CD4-positive, alpha-beta T cell (primary cell): Measurements from ENCODE around the gene DDX50. TPM values are rescaled to one million over a fixed set of nuclear protein-coding genes. Genes with fewer than 3 reads are reported as not detected.
"Not testable (repeated sequence)": the region's sequence is repeated elsewhere in the genome, so short reads cannot be mapped to it uniquely, and the experiment has no call there.

Source experiments
- ATAC-seq: fragments of 200-7000 bp; cut with Tn5 transposase; one replicate; pipeline ENCODE4 v1.10.0; 2022; ENCODE audit warnings: mild to moderate bottlenecking; ENCODE audit not compliant: poor library complexity
- CTCF ChIA-PET: fragments of 350-600 bp; sonication (Branson Sonifier 250); formaldehyde crosslinking; loops from one replicate; lab custom pipeline; 2021; ENCODE audit warnings: antibody characterized with exemption, inconsistent platforms; lab: Charles Lee
- POLR2A ChIA-PET: fragments of 350-600 bp; sonication (Branson Sonifier 250); formaldehyde crosslinking; loops from one replicate; lab custom pipeline; 2021; ENCODE audit warnings: antibody characterized with exemption, inconsistent platforms; lab: Charles Lee
- DNase-seq, 14 experiments: peaks; one replicate each; pipeline ENCODE4 v3.0.0-alpha.2; 2013 to 2020; ENCODE audit warnings: mixed read lengths in 2 of 14
- H3K27ac ChIP-seq, 2 donors: one replicate each; pipeline versions ENCODE4 v1.5.1 to v1.7.0; 2013; ENCODE audit warnings: low read length in 2 of 2, low read depth in 1 of 2, mild to moderate bottlenecking in 1 of 2
- H3K27me3 ChIP-seq, 2 experiments: 1 replicate in 1 of 2; 2 replicates in 1 of 2; pipeline versions ENCODE4 v1.6.1 to v1.7.0; 2013; ENCODE audit warnings: low read length in 2 of 2, control low read depth in 1 of 2, mild to moderate bottlenecking in 1 of 2, moderate library complexity in 1 of 2; ENCODE audit not compliant: insufficient read depth in 2 of 2, control insufficient read depth in 1 of 2
- H3K36me3 ChIP-seq: one replicate; pipeline ENCODE4 v1.6.1; 2013; ENCODE audit warnings: low read length, control low read depth; ENCODE audit not compliant: insufficient read depth
- H3K4me1 ChIP-seq: one replicate; pipeline ENCODE4 v1.6.1; 2013; ENCODE audit warnings: low read length, control low read depth; ENCODE audit not compliant: insufficient read depth
- H3K4me3 ChIP-seq: one replicate; pipeline ENCODE4 v1.5.1; 2013; ENCODE audit warnings: mild to moderate bottlenecking, low read length, moderate library complexity
- H3K9me3 ChIP-seq, 2 experiments: 1 replicate in 1 of 2; 2 replicates in 1 of 2; pipeline versions ENCODE4 v1.6.1 to v1.7.0; 2013; ENCODE audit warnings: low read length in 2 of 2, mild to moderate bottlenecking in 2 of 2, control low read depth in 1 of 2, moderate library complexity in 1 of 2; ENCODE audit not compliant: control insufficient read depth in 1 of 2, insufficient read depth in 1 of 2
- H3K27ac Mint-ChIP-seq: one replicate; pipeline ENCODE4 v1.8.0; 2020; ENCODE audit warnings: mixed read lengths
- H3K27me3 Mint-ChIP-seq: one replicate; pipeline ENCODE4 v1.8.0; 2021; ENCODE audit warnings: mixed read lengths
- H3K36me3 Mint-ChIP-seq: one replicate; pipeline ENCODE4 v1.8.0; 2021; ENCODE audit warnings: low read depth, mixed read lengths
- H3K4me1 Mint-ChIP-seq: one replicate; pipeline ENCODE4 v1.8.0; 2021; ENCODE audit warnings: low read depth, mixed read lengths
- H3K4me3 Mint-ChIP-seq: one replicate; pipeline ENCODE4 v1.8.0; 2020; ENCODE audit warnings: mild to moderate bottlenecking, mixed read lengths
- H3K9me3 Mint-ChIP-seq: one replicate; pipeline ENCODE4 v1.8.0; 2020; ENCODE audit warnings: mixed read lengths
- intact Hi-C, 2 experiments: fragments of 100-400 bp; cut with DNase I in 1 of 2; cut with micrococcal nuclease in 1 of 2; formaldehyde crosslinking; loops; one replicate each; pipeline versions ENCODE4 v1.15.1 to v1.9.0; 2023 to 2025; cut with DNase I, micrococcal nuclease
- total RNA-seq, 174 experiments: library from RNA in 2 of 174; stranded (reverse) in 2 of 174; gene quantifications; one replicate each; pipeline ENCODE4 v1.2.3 and lab custom pipeline; 2021 to 2026
- TF ChIP-seq, protein P1 (sequence below): fragments of 200-600 bp; IDR thresholded peaks from one replicate; pipeline ENCODE4 v1.8.0; 2022; ENCODE audit warnings: antibody characterized with exemption, mild to moderate bottlenecking

Gene DDX50
- total RNA-seq, 2 experiments from 2014 or later: 46.8 to 47.5 TPM

DNA sequence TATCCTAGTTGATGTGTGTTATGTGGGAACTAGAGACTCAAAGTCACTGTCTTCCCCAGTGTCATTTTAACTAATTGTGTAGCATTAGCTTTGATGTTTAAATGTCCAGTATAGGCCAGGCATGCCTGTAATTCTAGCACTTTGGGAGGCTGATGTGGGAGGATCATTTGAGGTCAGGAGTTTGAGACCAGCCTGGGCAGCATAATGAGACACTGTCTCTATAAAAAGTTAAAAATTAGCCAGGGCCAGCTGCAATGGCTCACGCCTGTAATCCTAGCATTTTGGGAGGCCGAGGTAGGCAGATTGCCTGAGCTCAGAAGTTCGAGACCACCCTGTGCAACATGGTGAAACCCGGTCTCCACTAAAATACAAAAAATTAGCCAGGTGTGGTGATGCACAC, 24.4 kb downstream of the DDX50 start:
- Histone ChIP-seq H3K9me3 (no peaks in the 10 kb centered on the region), H3K4me3 (no peak overlapping the region), H3K27ac (no peak overlapping the region), H3K36me3 (peaks cover 21% of the 10 kb centered on the region), H3K4me1 (no peaks in the 10 kb centered on the region), H3K27me3 (no peaks in the 10 kb centered on the region)
- ATAC-seq (no peak), DNase-seq (no peak)
- H3K4me1 Mint-ChIP-seq: peaks cover 7% of the 10 kb centered on the region
- peaks cover 61% of the 10 kb centered on the region for H3K36me3 Mint-ChIP-seq
- no peak overlapping the region for H3K27ac Mint-ChIP-seq
- intact Hi-C loops: no loop called here
- TF ChIP-seq, protein P1, sequence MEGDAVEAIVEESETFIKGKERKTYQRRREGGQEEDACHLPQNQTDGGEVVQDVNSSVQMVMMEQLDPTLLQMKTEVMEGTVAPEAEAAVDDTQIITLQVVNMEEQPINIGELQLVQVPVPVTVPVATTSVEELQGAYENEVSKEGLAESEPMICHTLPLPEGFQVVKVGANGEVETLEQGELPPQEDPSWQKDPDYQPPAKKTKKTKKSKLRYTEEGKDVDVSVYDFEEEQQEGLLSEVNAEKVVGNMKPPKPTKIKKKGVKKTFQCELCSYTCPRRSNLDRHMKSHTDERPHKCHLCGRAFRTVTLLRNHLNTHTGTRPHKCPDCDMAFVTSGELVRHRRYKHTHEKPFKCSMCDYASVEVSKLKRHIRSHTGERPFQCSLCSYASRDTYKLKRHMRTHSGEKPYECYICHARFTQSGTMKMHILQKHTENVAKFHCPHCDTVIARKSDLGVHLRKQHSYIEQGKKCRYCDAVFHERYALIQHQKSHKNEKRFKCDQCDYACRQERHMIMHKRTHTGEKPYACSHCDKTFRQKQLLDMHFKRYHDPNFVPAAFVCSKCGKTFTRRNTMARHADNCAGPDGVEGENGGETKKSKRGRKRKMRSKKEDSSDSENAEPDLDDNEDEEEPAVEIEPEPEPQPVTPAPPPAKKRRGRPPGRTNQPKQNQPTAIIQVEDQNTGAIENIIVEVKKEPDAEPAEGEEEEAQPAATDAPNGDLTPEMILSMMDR: no peak
- H3K9me3 Mint-ChIP-seq: no peaks in the 10 kb centered on the region
- no peak overlapping the region for H3K4me3 Mint-ChIP-seq
- no peaks in the 10 kb centered on the region for H3K27me3 Mint-ChIP-seq
- ChIA-PET CTCF (no interaction called here), POLR2A (no interaction called here)

DNA sequence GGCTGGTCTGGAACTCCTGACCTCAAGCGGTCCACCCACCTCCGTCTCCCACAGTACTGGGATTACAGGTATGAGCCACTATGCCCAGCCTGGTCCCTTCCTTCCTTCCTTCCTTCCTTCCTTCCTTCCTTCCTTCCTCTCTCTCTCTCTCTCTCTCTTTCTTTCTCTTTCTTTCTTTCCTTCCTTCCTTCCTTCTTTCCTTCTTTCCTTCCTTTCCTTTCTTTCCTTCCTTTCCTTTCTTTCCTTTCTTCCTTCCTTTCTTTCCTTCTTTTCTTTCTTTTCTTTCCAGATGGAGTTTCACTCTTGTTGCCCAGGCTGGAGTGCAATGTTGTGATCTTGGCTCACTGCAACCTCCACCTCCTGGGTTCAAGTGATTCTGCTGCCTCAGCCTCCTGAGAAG, 28.0 kb downstream of the DDX50 start:
- H3K4me3 Mint-ChIP-seq, H3K9me3 ChIP-seq, H3K27ac Mint-ChIP-seq, ATAC-seq, DNase-seq, H3K4me1 ChIP-seq, H3K27ac ChIP-seq, POLR2A ChIA-PET, H3K4me3 ChIP-seq, H3K27me3 Mint-ChIP-seq, H3K9me3 Mint-ChIP-seq, H3K4me1 Mint-ChIP-seq, H3K27me3 ChIP-seq, intact Hi-C loops, CTCF ChIA-PET: not testable (repeated sequence)
- H3K36me3 Mint-ChIP-seq: peaks cover 72% of the 10 kb centered on the region
- peaks cover 41% of the 10 kb centered on the region for H3K36me3 ChIP-seq

DNA sequence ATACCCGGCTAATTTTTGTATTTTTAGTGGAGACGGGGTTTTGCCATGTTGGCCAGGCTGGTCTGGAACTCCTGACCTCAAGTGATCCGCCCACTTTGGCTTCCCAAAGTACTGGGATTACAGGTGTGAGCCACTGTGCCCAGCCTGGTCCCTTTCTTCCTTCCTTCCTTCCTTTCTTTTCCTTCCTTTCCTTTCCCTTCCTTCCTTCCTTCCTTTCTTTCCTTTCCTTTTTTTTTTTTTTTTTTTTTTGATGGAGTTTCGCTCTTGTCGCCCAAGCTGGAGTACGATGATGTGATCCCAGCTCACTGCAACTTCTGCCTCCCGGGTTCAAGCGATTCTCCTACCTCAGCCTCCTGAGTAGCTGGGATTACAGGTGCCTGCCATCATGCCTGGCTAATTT, 28.8 kb downstream of the DDX50 start:
- intact Hi-C loops: not testable (repeated sequence)

DNA sequence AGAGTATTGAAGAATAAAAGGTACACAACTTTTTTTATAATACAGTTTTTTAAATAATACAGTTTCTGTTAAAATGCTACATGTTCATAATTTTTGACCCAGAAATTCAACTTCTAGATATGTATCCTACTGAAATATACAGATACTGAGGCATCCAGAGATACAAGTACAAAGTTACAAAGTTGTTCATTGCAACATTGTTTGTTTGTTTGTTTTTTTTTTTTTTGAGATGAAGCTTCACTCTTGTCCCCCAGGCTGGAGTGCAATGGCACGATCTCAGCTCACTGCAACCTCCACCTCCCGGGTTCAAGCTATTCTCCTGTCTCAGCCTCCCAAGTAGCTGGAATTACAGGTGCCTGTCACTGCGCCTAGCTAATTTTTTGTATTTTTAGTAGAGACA, 31.7 kb downstream of the DDX50 start:
- H3K4me1 Mint-ChIP-seq, intact Hi-C loops, CTCF ChIA-PET, ATAC-seq, H3K27ac ChIP-seq, H3K27me3 Mint-ChIP-seq, H3K4me1 ChIP-seq, H3K9me3 Mint-ChIP-seq, H3K9me3 ChIP-seq, H3K27ac Mint-ChIP-seq, H3K4me3 ChIP-seq, H3K27me3 ChIP-seq, DNase-seq, H3K4me3 Mint-ChIP-seq: not testable (repeated sequence)
- POLR2A ChIA-PET: interaction anchor here (1.0 kb wide), 1 partner anchor 23 kb away, joined by 3 read pairs; no protein-coding TSS in a partner anchor
- H3K36me3 Mint-ChIP-seq: peaks cover 74% of the 10 kb centered on the region
- peaks cover 55% of the 10 kb centered on the region for H3K36me3 ChIP-seq

More for the DNA sequence above, 28.8 kb downstream of the DDX50 start:
- H3K27ac ChIP-seq, POLR2A ChIA-PET, H3K4me3 Mint-ChIP-seq, DNase-seq, CTCF ChIA-PET, H3K4me1 ChIP-seq, H3K27me3 ChIP-seq, H3K27ac Mint-ChIP-seq, H3K27me3 Mint-ChIP-seq, H3K4me3 ChIP-seq, H3K9me3 ChIP-seq, ATAC-seq, H3K4me1 Mint-ChIP-seq, H3K9me3 Mint-ChIP-seq: not testable (repeated sequence)
- peaks cover 72% of the 10 kb centered on the region for H3K36me3 Mint-ChIP-seq
- peaks cover 43% of the 10 kb centered on the region for H3K36me3 ChIP-seq
